Hematopoietic multipotent progenitor cell treated with erythropoietin and hydrocortisone succinate and interleukin-3 and kit ligand, for 4 days (in vitro differentiated cells): ENCODE data around the gene FUT1.
"Not testable (repeated sequence)": the region's sequence is repeated elsewhere in the genome, so short reads cannot be mapped to it uniquely, and the experiment has no call there.

ENCODE experiments used
- DNase-seq: peaks from one replicate; pipeline ENCODE4 v3.0.0-alpha.2; 2015

FUT1 gene

GRCh38 chr19:48740164-48740972, 12.1 kb downstream of the FUT1 start, which contains the start of gene RASIP1:
Gene RASIP1 (minus strand): TSS chr19:48740610. CDS start chr19:48740282, 328 bp downstream.
- no peak for DNase-seq

GRCh38 chr19:48739404-48740163, 12.9 kb downstream of the FUT1 start:
- no peak for DNase-seq

GRCh38 chr19:48738557-48739403, 13.7 kb downstream of the FUT1 start:
- peak; percentile 96 for DNase-seq

GRCh38 chr19:48737360-48737998, 15.0 kb downstream of the FUT1 start:
- peak; percentile 47 for DNase-seq

- DNase-seq = no peak
Measured at GRCh38 chr19:48735031-48735615, 17.3 kb downstream of the FUT1 start.

- no peak for DNase-seq
Measured at GRCh38 chr19:48734625-48735024, 17.8 kb downstream of the FUT1 start.

GRCh38 chr19:48731452-48731851, 21.0 kb downstream of the FUT1 start:
- no peak for DNase-seq

- DNase-seq = no peak
Measured at GRCh38 chr19:48728911-48729664, 23.4 kb downstream of the FUT1 start.

- DNase-seq = peak; percentile 65
Measured at GRCh38 chr19:48726556-48726955, 25.9 kb downstream of the FUT1 start.

GRCh38 chr19:48724796-48725753, 27.4 kb downstream of the FUT1 start:
- DNase-seq = peak; percentile 95

- DNase-seq = no peak
Measured at GRCh38 chr19:48722196-48722708, 30.2 kb downstream of the FUT1 start.

- peak; percentile 99 for DNase-seq
Measured at GRCh38 chr19:48720613-48721296, 31.7 kb downstream of the FUT1 start.

- no peak for DNase-seq
Measured at GRCh38 chr19:48720251-48720612, 32.2 kb downstream of the FUT1 start.

GRCh38 chr19:48719263-48720171, 32.9 kb downstream of the FUT1 start, which contains the start of gene MAMSTR:
Gene MAMSTR (minus strand): TSS chr19:48719725. CDS start chr19:48719031, 694 bp downstream.
- no peak for DNase-seq

- no peak for DNase-seq
Measured at GRCh38 chr19:48718711-48719231, 33.7 kb downstream of the FUT1 start.

GRCh38 chr19:48718106-48718505, 34.3 kb downstream of the FUT1 start:
- not testable (repeated sequence) for DNase-seq

- peak; percentile 52 for DNase-seq
Measured at GRCh38 chr19:48716562-48717291, 35.7 kb downstream of the FUT1 start.
